Stimulated activated CD4-positive, alpha-beta T cell treated with anti-CD3 and anti-CD28 coated beads, TNF-alpha, amount 100 ng/mL, for 4 hours (primary cell): ENCODE results near the gene PCDH12.

Experiments used
- DNase-seq, 3 experiments: peaks; one replicate each; pipeline ENCODE4 v3.0.0-alpha.2; 2020; ENCODE audit warnings: low read depth in 3 of 3

PCDH12 gene

DNA sequence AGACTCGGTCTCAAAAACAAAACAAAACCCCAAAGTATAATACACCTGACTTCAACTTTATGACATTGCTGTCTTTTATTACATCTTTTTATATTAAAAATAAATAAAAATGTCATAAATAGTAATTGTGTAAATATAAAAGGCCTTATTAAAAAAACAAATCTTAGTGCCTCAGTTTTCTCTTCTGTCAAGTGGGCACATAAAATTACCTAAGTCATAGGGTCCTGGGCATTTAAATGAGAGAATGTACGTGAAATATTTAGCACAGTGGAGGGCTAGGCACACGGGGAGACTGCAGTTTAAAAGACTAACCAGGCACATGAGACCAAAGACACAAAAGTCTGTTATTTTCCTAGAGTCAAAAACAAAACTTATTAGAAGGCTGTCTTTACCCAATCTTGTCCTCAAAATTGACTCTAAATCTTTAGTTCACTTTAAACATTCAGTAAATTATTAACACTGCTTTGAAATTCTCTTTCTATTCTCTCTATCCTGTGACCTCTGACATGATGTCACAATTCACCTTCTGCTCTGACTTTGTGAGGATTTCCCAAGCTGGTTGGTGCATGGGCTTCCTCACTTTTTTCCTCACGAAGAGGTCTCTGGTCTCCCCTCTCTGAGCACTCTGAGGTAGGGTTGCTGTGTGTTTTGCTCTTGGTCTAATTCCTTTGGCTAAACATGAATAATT, 8.4 kb upstream of the PCDH12 start:
- DNase-seq, result no peak

DNA sequence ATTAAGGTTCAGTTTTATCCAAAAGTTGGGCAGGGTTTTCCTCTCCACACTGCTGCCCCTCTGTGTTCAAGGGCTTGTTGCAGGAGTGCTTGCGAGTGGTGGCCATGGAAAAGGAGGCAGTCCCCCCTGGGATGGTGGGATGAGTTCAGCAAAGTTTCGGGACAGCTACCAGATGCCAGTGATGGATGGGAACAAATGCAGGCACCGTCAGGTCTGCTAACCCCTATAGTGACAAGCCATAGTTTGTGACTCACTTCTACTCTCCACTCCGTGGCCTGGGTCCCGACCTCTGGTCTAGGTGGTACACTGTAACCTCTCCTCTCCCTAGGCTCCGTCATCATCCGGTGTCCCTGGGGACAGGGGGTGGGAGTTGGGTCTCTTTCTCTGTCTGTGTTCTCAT, 7.1 kb upstream of the PCDH12 start:
- DNase-seq, result no peak

DNA sequence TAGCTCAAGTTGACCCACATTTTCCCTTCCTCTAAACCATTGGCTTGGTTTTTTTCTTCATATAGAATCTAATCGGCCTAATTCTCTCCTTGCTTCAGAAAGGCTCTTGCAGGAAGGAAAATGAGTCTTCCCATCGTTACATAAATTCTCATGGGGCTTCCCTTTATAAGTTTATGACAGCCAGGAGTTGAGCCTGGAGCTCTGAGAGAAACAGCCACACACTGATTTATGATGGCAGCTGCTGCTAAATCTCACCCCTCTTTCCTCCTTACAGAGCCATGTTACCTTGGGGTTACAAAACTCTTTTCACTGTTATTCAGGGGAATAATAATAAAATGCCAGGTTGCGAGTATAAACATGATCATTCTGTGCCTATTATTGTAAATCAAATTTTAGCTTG, 5.7 kb upstream of the PCDH12 start:
- no peak for DNase-seq

DNA sequence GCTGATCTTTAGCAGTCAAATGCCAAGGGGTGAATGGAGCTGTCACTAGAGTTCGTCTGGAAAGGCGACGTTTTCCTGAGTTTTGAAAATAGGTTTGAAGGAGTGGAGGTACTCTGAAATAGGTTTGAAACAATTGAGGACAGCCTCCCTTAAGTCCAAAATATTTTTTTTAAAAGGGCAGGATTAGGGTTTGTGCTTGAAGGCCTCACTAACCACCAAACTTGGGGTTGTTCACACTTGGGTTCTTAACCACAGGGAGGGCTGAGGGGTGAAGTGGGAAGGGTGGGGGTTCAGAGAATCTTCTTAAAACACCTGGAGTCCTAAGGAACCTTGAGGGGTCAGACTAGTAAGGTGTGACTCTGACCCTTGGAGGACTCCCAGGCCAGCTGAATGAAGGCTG, 3.5 kb upstream of the PCDH12 start:
- no peak for DNase-seq

DNA sequence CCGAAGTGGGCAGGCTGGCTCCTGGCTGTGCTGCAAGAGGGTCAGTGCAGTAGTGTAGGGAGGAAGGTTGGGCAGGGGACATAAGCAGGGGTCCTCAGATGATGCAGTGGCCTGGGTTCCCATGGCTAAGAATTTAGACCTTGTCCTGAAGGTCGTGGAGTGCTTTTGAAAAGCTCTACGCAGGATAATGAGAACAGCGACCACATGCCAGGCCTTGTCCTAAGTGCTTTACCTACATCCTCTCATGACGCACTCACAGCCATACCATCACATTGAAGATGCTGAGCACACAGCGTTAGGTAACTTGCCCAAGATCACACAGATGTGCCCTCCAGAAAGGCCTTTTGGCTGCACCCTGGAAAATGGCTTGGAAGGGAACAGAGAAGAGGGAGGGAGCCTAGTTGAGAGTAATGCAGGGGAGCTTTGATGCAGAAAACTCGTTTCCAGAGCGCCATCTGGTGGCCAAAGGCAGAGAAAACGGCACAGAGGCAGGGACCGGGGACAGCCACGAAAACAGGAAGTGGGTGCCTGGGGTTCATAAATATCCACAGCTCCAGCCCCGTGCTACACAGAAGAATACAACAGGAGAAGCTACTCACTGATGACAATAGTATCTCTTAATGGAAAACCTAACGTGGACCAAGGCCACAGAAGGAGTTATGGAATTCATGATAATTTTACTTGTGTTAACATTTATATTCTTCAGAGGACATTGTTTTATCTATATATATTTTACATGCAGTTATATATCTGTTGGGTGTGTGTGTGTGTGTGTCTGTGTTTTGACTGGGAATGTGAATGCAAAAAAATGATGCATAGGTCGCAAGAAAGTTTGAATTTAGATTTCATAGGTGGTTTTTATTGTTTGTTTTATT, 2.7 kb upstream of the PCDH12 start:
- DNase-seq, result peak; percentile 72 to 83 (median 73)

DNA sequence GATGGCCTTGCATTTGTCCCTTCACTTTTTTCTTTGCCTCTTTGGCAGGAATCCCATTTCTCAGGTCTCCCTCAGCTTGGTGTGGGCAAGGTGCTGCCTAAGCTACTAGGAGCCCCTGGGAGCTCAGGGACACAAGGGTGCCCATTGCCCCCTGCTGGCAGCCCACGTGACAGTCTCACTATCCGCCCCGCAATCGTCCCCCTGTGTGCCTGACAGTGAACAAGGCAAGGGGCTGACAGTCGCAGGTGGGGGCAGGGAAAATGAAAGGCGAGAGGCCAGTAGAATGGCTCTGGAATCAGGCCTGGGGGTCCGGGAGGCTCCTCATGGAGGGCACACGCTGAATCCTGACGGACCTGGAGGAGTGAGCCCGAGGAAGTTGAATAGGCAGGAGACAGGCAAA, 2.0 kb upstream of the PCDH12 start:
- DNase-seq, result no peak

DNA sequence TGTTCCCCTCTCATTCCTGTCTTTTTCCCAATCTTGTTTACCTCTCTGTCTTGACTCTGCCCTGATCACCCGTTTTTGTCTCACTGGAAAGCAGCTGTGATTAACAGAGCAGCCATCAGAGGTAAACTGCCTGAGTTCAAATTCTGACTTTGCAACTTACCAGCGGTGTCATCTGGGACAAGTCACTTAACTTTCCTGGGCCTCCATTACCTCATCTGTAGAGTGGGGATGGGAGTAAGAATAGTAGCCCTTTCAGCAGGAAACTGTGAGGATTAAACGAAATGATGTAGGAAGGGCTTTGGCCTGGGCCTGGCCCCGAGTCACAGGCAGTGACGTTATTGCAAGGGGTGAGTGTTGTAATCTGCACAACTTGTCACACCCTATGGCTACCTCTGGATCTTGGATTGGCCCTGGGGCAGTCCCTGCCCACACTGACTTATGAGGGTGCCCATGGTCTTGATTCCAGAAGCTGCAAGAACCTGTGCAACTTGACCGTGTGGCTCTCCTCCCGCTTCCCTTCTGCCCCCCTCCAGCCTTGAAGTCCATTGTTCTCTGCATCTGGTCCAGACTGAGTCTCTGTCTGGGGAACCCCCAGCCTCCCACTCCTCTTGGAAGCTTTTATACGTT, 657 bp upstream of the PCDH12 start:
- no peak for DNase-seq

DNA sequence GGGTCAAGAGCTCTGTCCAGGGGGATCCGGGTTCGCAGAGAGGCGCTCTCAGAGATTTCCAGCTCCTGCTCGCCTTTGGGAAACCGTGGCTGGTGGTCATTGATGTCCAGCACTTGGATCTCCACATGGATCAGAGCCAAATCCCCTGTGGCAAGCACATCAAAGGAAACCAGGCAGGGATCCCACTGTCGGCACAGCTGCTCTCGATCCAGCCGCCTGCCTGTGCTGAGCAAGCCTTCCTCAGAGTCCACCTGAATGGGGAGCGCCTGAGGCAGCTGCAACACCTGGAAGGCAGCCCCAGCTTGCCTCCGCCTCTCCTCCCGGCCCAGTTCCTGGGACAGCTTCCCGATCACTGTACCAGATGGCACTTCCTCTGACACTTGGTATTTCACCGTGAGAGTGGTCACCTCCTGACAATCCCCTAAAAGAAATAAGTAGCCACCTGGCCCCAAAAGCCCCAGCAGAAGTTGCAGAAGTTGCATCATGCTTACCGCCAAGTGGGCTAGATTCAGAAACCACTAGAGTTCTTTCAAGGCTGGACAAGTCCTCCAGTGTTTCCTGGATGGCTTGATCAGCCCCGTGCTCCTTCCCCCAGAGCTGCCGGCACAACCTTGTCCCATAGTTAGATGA, 520 bp downstream of the PCDH12 start:
- DNase-seq, result no peak

DNA sequence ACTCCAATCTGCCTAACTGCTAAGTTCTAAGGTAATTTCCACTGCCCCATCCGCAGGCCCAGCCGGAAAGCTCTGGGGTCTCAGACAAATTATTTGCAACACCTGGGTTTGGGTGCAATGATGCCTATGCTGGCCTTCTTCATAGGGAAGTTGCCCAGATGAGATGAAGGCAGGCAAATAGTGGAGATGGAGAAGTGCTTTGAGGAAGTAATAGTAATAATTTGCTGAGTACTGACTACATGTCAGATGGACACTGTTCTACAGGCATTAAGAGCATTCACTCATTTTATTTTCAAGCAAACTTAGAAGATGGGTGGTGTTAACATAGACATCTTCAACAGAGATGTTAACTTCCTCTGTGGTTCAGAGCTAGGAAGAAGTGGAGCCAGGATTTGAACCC, 3.8 kb downstream of the PCDH12 start:
- DNase-seq, result no peak

DNA sequence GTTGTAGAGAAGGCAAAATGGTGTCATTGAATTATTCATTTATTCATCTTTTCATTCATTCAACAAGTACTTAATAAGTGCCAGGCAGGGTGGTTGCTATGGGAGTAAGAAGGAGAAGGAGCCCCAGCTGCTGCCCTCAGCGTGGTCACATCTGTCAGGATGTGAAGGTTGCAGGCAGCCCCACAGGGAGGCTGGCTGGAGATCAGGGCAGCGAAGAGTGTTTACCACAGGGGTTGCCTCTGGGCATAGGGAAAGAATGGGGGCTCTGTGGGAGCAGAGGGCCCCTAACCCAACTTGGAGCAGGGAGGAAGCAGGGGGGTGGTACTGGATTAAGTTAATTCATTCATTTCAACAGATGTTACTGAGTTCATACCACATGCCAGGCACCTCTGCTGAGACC, 6.0 kb downstream of the PCDH12 start:
- DNase-seq, result no peak

DNA sequence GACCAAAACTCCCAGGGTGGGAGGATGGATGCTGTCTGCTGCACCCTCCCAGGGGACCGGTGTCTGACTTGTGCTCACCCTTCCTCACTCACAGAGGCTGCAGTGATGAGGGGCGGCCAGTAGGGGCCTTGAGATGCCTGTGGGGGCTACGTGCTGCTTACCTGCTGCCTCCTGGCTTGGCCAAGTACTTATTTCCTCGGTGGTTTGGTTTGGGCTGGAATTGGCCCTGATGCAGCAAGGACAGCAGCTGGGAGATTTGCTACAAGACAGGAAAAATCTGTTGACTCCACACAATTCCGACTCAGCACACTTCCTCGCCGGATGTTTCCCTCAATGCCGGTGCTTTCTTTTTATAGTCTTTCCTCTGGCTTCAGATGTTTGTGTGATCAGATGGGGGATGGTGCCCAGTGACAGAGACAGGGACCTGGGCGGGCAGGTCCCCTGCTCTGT, 6.6 kb downstream of the PCDH12 start:
- DNase-seq, result no peak

DNA sequence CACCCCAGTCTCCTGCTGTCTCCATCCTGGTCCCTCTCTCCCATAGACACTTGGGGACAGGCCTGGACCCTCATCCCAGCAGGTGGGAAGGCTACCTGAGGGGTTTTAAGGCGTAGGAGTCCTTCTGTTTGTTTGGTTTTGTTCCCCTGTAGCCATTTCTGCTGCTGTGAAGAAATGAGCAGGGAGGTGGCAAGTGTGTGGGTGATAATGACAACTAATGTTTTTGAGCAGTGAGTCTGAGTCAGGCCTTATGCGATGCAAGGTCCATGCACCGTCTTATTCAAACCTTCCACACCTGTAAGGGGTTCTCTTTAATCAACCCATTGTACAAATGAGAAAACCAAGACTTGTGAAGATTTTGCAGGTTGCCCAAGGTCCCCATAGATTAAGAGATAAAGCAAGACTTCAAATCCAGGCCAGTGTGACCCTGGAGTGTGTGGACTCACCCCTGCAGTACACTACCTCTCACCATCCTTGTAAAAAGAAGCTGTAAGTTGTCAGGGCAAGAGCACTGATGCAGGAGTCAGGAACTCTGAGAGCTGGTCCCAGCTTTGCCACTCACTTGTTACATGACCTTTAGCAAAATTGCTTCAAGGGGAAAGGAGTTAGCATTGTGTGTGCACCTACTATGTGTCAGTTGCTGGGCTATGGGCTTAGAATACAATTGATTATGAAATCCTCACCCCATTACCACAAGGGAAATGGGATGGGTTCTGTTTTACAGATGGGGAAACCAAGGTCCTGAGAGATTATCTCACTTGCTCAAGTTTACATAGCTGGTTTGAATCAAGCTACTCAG, 7.6 kb downstream of the PCDH12 start:
- no peak for DNase-seq

DNA sequence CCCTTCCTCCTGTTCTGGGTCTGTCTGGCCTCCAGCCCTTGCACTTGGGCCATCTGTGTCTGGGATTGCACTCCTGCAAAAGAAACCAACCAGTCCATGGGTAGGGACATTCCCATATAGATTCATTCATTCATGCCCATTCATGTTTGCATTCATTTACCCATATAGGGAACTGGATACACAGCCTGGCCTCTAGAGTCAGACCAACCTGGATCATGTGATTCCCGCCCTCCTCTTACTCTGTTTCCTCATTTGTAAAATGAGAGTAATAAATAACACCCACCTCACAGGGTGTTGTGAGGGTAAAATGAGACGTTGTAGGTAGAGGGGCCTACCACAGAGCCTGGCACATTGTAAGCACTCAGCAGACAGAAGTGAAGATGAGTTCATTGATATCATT, 8.5 kb downstream of the PCDH12 start:
- no peak for DNase-seq

DNA sequence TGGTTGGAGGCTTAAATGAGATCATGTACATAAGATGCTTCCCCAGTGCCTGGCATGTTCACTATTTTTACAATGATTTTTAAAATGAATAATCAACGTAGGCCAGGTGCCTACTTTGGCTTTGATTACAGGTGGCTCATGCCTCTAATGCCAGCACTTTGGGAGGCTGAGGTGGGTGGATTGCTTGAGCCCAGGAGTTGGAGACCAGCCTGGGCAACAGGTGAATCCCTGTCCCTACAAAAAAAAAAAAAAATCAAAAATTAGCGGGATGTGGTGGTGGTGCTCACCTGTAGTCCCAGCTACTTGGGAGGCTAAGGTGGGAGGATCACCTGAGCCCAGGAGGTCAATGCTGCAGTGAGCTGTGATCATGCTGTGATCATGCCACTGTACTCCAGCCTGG, 9.2 kb downstream of the PCDH12 start:
- no peak for DNase-seq

DNA sequence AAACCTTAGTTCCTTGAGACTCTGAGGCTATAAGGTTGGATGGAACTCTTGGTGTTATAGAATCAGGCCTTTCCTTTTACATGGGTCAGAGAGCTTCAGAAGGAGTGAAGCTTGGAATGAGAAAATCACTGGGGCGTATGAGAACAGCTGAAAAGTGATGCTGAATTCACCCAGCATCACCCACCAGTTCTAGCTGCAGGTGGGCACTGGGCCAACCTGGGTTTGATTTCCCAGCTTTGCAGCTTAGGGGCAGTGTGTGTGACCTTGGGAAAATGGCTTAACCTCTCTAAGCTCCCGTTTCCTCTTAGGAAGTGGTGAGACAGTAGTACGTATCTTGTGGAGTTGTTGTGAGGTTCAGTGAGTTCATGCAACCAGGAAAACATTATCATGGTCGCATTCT, 10.7 kb downstream of the PCDH12 start:
- DNase-seq, result no peak

DNA sequence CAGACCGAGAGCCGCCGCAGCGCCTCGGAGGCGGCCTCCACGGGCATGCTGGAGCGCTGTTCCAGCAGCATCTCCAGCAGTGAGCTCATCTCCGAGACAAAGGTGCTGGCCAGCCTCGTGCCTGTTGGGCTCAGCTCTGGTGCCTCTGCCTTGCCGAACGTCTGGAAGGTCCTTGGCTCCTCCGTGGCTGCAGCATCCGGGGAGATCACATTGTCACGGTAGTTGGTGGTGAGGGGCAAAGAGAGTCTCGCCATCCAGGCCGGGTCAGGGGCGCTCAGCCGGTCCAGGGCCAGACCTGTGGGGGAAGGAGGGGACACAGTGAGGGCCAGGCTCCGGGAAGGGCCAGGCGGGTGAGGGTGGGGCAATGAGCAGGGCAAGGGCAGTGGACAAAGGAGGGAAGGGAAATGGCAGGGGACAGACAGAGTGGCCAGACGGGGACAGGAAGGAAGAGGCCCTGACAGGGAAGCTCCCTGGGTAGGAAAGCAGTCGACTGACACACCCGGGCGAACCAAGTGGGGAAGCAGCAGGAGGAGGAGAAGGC, 12.4 kb downstream of the PCDH12 start:
- no peak for DNase-seq

DNA sequence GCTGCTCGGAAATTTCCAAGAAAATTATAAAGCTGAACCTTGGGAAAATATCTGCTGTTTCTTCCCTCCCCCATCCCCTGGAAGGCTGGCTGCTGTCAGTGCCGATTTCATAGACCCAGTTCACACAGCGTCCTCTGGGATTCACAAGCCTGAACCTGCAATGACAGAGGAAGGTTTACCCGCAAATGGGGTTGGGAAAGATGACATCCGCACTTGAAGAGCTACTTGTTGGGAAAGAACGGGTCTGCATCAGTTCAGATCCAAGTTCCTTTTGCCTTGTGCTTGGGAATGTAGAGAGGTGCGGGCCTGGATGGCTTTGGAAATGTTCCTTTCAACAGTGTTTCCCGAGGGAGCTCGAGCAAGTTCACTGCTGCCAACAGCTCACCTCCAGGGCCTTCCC, 13.9 kb downstream of the PCDH12 start:
- no peak for DNase-seq

DNA sequence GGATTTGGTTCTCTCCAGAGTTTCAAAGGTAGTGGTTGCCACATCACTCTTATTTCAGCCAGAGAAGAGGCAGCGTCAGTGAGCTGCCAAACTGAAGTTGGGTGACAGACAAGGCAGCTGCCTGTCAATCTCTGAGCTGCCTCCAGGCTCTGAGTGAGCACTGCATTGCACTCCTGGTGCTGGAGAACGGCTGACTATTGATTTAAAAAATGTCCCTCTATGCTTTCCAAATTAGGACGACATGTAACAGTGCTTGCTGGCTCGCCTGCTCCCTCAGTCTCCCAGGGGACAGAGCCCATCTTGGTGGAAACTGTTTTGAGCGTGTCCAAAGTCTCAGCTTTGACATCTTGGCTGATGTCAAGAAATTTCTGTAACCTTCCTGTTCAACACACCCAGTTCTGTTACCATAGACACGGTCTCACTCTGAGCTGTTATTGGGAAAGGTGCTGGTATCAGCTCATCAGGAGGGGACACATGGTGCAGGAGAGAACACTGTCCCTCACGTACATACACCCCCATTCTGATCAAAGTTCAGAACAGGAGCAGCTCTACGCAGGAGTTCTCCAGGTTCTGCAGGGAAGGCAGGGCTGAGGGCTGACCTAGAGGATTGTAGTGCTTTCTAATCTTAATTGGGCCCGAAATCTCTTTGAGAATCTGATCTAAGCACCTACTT, 15.7 kb downstream of the PCDH12 start:
- DNase-seq, result no peak

DNA sequence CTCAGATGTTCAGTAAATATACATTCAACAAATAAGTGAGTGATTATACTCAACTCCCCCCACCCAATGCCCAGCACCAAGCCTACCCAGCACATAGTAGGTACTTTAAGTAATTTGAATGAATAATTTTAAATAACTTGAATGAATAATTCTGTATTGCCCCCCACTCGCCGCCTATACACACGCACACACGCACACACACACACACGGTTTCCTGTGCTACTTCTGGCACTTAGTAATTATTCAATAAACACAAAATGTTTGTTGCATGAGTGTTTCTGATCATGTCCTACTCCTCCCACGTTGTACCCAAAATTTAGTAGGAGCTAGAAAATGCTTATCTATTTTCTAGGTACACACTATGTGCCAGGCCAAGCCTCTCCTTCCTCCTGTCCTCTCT, 16.2 kb downstream of the PCDH12 start:
- DNase-seq, result no peak

DNA sequence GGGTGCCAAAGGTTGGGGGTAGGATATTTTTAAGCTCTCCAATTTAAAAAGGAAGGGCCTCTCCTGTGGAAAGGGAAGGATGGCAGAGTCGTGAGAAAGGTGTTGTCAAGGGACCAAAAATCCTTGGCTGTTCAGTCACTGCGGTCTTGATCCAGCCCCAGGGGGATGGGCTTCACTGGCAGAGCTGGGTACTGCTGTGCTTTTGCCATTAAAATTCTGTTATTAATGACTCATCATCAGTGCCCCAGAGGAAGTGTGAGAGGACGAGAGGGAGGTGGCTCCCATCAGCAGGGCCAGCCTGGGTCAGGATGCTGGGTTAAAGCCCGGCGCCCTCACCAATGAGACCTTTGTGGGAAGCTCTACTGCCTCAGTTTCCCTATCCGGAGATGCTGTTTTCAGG, 16.7 kb downstream of the PCDH12 start:
- no peak for DNase-seq
